ENCODE measurements around the gene FER1L5.

DNA sequence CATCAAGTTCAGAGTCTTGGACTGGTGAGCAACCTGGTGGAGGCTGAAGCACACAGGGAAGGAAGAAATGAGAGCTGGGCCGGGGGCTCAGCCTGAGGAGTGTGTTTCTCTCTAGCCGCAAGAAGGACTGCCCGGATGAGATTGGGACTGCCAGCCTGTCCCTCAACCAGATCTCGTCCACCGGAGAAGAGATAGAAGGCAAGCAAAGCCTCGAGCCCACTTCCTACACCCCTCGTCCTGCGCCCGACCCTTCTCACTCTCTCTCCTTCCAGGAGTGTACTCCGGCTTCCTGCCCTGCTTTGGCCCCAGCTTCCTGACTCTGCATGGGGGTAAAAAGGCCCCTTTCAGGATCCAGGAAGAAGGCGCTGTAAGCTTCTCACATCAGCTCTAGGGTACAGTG lies 26.2 kb downstream of the FER1L5 start:
- TF ChIP-seq CTCF (IDR thresholded peaks at IDR 0.05) (no peak), USF2 (IDR thresholded peaks at IDR 0.05; ENCODE audit: borderline replicate concordance, low read depth, low read length) (no peak), EP300 (IDR thresholded peaks at IDR 0.05; ENCODE audit: borderline replicate concordance in 1 of 2, low read depth in 1 of 2, low read length in 1 of 2) (no peak), JUND (IDR thresholded peaks at IDR 0.05) (no peak)
- TF ChIP-seq, protein P1, sequence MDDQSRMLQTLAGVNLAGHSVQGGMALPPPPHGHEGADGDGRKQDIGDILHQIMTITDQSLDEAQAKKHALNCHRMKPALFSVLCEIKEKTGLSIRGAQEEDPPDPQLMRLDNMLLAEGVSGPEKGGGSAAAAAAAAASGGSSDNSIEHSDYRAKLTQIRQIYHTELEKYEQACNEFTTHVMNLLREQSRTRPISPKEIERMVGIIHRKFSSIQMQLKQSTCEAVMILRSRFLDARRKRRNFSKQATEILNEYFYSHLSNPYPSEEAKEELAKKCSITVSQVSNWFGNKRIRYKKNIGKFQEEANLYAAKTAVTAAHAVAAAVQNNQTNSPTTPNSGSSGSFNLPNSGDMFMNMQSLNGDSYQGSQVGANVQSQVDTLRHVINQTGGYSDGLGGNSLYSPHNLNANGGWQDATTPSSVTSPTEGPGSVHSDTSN (IDR thresholded peaks at IDR 0.05) = no peak
